HEK293 (cell line): Measurements from ENCODE around the gene CLDN3.

Experiments used
- PATZ1 ChIP-seq: fragments of 450-650 bp; formaldehyde crosslinking; IDR thresholded peaks from 2 replicates; pipeline ENCODE4 v1.5.1; 2016; ENCODE audit warnings: missing biosample characterization, missing genetic modification characterization
- SP2 ChIP-seq: fragments of 450-650 bp; formaldehyde crosslinking; IDR thresholded peaks from 2 replicates; pipeline ENCODE4 v1.5.1; 2016; ENCODE audit warnings: missing biosample characterization, missing genetic modification characterization
- TRIM28 ChIP-seq: IDR thresholded peaks from 2 replicates; pipeline ENCODE4 v1.6.1; 2011; ENCODE audit warnings: low read length, control low read depth, borderline replicate concordance
- ZNF335 ChIP-seq: fragments of 450-650 bp; formaldehyde crosslinking; conservative IDR thresholded peaks from 2 replicates; pipeline ENCODE4 v1.5.1; 2016; ENCODE audit warnings: missing biosample characterization, missing genetic modification characterization
- ZNF624 ChIP-seq: fragments of 450-650 bp; formaldehyde crosslinking; IDR thresholded peaks from 2 replicates; pipeline ENCODE4 v1.5.1; 2017; ENCODE audit warnings: missing biosample characterization, missing genetic modification characterization
- ZNF639 ChIP-seq: fragments of 450-650 bp; formaldehyde crosslinking; IDR thresholded peaks from 2 replicates; pipeline ENCODE4 v1.5.1; 2016; ENCODE audit warnings: missing biosample characterization, missing genetic modification characterization
- ZNF768 ChIP-seq: fragments of 450-650 bp; formaldehyde crosslinking; IDR thresholded peaks from 2 replicates; pipeline ENCODE4 v1.5.1; 2018; ENCODE audit warnings: missing biosample characterization, mild to moderate bottlenecking, missing genetic modification characterization
- ZNF792 ChIP-seq: fragments of 450-650 bp; formaldehyde crosslinking; IDR thresholded peaks from 2 replicates; pipeline ENCODE4 v1.5.1; 2016; ENCODE audit warnings: missing biosample characterization, missing genetic modification characterization
- TF ChIP-seq, protein P1 (sequence below): fragments of 450-650 bp; formaldehyde crosslinking; IDR thresholded peaks from 2 replicates; pipeline ENCODE4 v1.5.1; 2016; ENCODE audit warnings: missing biosample characterization, missing genetic modification characterization

GRCh38 chr7:73799282-73800141, 29.4 kb upstream of the CLDN3 start:
- TF ChIP-seq ZNF639 (tag by site-specific recombination) (no peak), ZNF768 (tag by site-specific recombination) (no peak), ZNF792 (tag by site-specific recombination) (no peak), PATZ1 (tag by site-specific recombination) (no peak), TRIM28 (no peak), SP2 (no peak), ZNF624 (no peak), ZNF335 (tag by site-specific recombination) (no peak)
- TF ChIP-seq, protein P1, sequence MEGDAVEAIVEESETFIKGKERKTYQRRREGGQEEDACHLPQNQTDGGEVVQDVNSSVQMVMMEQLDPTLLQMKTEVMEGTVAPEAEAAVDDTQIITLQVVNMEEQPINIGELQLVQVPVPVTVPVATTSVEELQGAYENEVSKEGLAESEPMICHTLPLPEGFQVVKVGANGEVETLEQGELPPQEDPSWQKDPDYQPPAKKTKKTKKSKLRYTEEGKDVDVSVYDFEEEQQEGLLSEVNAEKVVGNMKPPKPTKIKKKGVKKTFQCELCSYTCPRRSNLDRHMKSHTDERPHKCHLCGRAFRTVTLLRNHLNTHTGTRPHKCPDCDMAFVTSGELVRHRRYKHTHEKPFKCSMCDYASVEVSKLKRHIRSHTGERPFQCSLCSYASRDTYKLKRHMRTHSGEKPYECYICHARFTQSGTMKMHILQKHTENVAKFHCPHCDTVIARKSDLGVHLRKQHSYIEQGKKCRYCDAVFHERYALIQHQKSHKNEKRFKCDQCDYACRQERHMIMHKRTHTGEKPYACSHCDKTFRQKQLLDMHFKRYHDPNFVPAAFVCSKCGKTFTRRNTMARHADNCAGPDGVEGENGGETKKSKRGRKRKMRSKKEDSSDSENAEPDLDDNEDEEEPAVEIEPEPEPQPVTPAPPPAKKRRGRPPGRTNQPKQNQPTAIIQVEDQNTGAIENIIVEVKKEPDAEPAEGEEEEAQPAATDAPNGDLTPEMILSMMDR (tag by site-specific recombination) = no peak
